Ovary (tissue), 3 donors: ENCODE data around the gene TIGAR.

Experiments used
- EP300 ChIP-seq: sonication (generic); formaldehyde crosslinking; IDR thresholded peaks from one replicate; pipeline ENCODE4 v1.6.1; 2017; ENCODE audit warnings: antibody characterized with exemption
- POLR2A ChIP-seq: fragments of 450-650 bp; IDR thresholded peaks from one replicate; pipeline ENCODE4 v1.6.1; 2017; ENCODE audit warnings: antibody characterized with exemption, mild to moderate bottlenecking, moderate library complexity
- TF ChIP-seq, protein P1 (sequence below), 3 donors: fragments of 450-650 bp in 2 of 3; fragments of 200-600 bp in 1 of 3; IDR thresholded peaks; one replicate each; pipeline versions ENCODE4 v1.5.1 to v1.8.0; 2016 to 2022; ENCODE audit warnings: antibody characterized with exemption in 3 of 3, mild to moderate bottlenecking in 1 of 3
- donor health status: DM: no; HTN: no; CAD: no.

GRCh38 chr12:4375449-4375848 is 54.4 kb downstream of the TIGAR start:
- TF ChIP-seq, protein P1, sequence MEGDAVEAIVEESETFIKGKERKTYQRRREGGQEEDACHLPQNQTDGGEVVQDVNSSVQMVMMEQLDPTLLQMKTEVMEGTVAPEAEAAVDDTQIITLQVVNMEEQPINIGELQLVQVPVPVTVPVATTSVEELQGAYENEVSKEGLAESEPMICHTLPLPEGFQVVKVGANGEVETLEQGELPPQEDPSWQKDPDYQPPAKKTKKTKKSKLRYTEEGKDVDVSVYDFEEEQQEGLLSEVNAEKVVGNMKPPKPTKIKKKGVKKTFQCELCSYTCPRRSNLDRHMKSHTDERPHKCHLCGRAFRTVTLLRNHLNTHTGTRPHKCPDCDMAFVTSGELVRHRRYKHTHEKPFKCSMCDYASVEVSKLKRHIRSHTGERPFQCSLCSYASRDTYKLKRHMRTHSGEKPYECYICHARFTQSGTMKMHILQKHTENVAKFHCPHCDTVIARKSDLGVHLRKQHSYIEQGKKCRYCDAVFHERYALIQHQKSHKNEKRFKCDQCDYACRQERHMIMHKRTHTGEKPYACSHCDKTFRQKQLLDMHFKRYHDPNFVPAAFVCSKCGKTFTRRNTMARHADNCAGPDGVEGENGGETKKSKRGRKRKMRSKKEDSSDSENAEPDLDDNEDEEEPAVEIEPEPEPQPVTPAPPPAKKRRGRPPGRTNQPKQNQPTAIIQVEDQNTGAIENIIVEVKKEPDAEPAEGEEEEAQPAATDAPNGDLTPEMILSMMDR (IDR thresholded peaks at IDR 0.05), result no peak
- TF ChIP-seq EP300 (no peak), POLR2A (no peak)
